SU-DHL-6 (cell line): ENCODE data around the gene ARHGAP28.

Experiments used
- H2AFZ ChIP-seq: fragments of 200-600 bp; sonication (generic); 2 replicates; pipeline ENCODE4 v1.6.1; 2014; ENCODE audit warnings: low read depth, mild to moderate bottlenecking, moderate library complexity, mixed read lengths, antibody characterized with exemption, low read length; ENCODE audit not compliant: severe bottlenecking
- H3F3A ChIP-seq: fragments of 200-600 bp; shearing (Covaris generic); 2 replicates; pipeline ENCODE4 v1.6.0; 2016; ENCODE audit warnings: antibody characterized with exemption, mild to moderate bottlenecking; ENCODE audit not compliant: insufficient read depth
- H3K27ac ChIP-seq: fragments of 200-600 bp; sonication (generic); 2 replicates; pipeline ENCODE4 v1.5.1; 2016; ENCODE audit warnings: low read depth, mild to moderate bottlenecking, low read length, moderate library complexity, mixed read lengths
- H3K27me3 ChIP-seq: fragments of 200-600 bp; sonication (generic), shearing (Covaris generic); 2 replicates; pipeline ENCODE4 v1.6.0; 2014; ENCODE audit warnings: mild to moderate bottlenecking, low read length
- H3K36me3 ChIP-seq: fragments of 200-600 bp; sonication (generic); 2 replicates; pipeline ENCODE4 v1.6.1; 2014; ENCODE audit warnings: mild to moderate bottlenecking, low read length, mixed read lengths
- H3K4me2 ChIP-seq: fragments of 300-600, 200-600 bp; shearing (Covaris generic), sonication (generic); 2 replicates; pipeline ENCODE4 v1.6.0; 2014; ENCODE audit warnings: low read length, low read depth, mild to moderate bottlenecking; ENCODE audit not compliant: poor library complexity, severe bottlenecking
- H3K4me3 ChIP-seq: fragments of 200-600 bp; sonication (generic); 2 replicates; pipeline ENCODE4 v1.5.1; 2014; ENCODE audit warnings: antibody characterized with exemption, low read length, mild to moderate bottlenecking, mixed read lengths; ENCODE audit not compliant: insufficient read depth, poor library complexity, severe bottlenecking
- H3K79me2 ChIP-seq: fragments of 200-600 bp; sonication (generic); 2 replicates; pipeline ENCODE4 v1.6.1; 2014; ENCODE audit warnings: mild to moderate bottlenecking, low read length, moderate library complexity; ENCODE audit not compliant: insufficient read depth
- H3K9ac ChIP-seq: fragments of 200-600 bp; sonication (generic); 2 replicates; pipeline ENCODE4 v1.7.0; 2014; ENCODE audit warnings: mild to moderate bottlenecking, low read length
- H3K9me2 ChIP-seq: fragments of 200-600 bp; sonication (generic); replicated peaks from 2 replicates; pipeline ENCODE4 v1.6.1; 2014; ENCODE audit warnings: low read length; ENCODE audit not compliant: insufficient read depth
- H3K9me3 ChIP-seq: fragments of 200-600 bp; sonication (generic); 2 replicates; pipeline ENCODE4 v1.6.1; 2014; ENCODE audit warnings: low read length, mixed read lengths; ENCODE audit not compliant: insufficient read depth
- H4K20me1 ChIP-seq: fragments of 200-600 bp; sonication (generic); 2 replicates; pipeline ENCODE4 v1.6.1; 2014; ENCODE audit warnings: low read depth, mild to moderate bottlenecking, antibody characterized with exemption, low read length, moderate library complexity, mixed read lengths
- CTCF ChIP-seq: fragments of 200-600 bp; sonication (generic); IDR thresholded peaks from one replicate; pipeline ENCODE4 v1.5.1; 2017; ENCODE audit warnings: antibody characterized with exemption, mild to moderate bottlenecking, low read length, moderate library complexity; ENCODE audit not compliant: insufficient read depth, poor library complexity, severe bottlenecking
- EZH2phosphoT487 ChIP-seq: fragments of 200-600 bp; sonication (generic), shearing (Covaris generic); conservative IDR thresholded peaks from 2 replicates; pipeline ENCODE4 v1.6.1; 2018; ENCODE audit warnings: mild to moderate bottlenecking, antibody characterized with exemption, low read length, moderate library complexity, mixed read lengths

ARHGAP28 gene

GRCh38 chr18:6776188-6776587 lies 46.7 kb downstream of the ARHGAP28 start:
- TF ChIP-seq CTCF: no peak

GRCh38 chr18:6777509-6777908 lies 48.0 kb downstream of the ARHGAP28 start:
- Histone ChIP-seq H3K9ac (no peak overlapping the region), H4K20me1 (no peaks in the 10 kb centered on the region), H3K4me3 (no peak overlapping the region), H3K9me2 (peaks cover 5% of the 10 kb centered on the region; the same call in 1 of the 2 replicates), H3K9me3 (no peaks in the 10 kb centered on the region), H3K27me3 (no peaks in the 10 kb centered on the region), H2AFZ (no peak overlapping the region), H3K36me3 (no peaks in the 10 kb centered on the region), H3K79me2 (no peaks in the 10 kb centered on the region), H3K4me2 (no peak overlapping the region), H3K27ac (no peak overlapping the region), H3F3A (no peaks in the 10 kb centered on the region)
- TF ChIP-seq EZH2phosphoT487 (no peak), CTCF (no peak)

More at GRCh38 chr18:6776188-6776587, 46.7 kb downstream of the ARHGAP28 start:
- Histone ChIP-seq H3K27ac (no peak overlapping the region), H3K4me3 (no peak overlapping the region), H3K9me3 (no peaks in the 10 kb centered on the region), H3K9me2 (peaks cover 5% of the 10 kb centered on the region; the same call in 1 of the 2 replicates), H3K79me2 (no peaks in the 10 kb centered on the region), H3K27me3 (no peaks in the 10 kb centered on the region), H3K36me3 (no peaks in the 10 kb centered on the region), H3K4me2 (no peak overlapping the region), H4K20me1 (no peaks in the 10 kb centered on the region), H2AFZ (no peak overlapping the region), H3K9ac (no peak overlapping the region), H3F3A (no peaks in the 10 kb centered on the region)

- no peaks in the 10 kb centered on the region for H3K36me3 ChIP-seq
- TF ChIP-seq CTCF (no peak), EZH2phosphoT487 (no peak)
- no peak overlapping the region for H3K4me2 ChIP-seq
- no peaks in the 10 kb centered on the region for H3K9me3 ChIP-seq
- H3K9ac ChIP-seq: no peak overlapping the region
- no peaks in the 10 kb centered on the region for H3K79me2 ChIP-seq
- H2AFZ ChIP-seq: no peak overlapping the region
- H4K20me1 ChIP-seq: no peaks in the 10 kb centered on the region
- H3K9me2 ChIP-seq: peaks cover 5% of the 10 kb centered on the region; the same call in 1 of the 2 replicates
- no peaks in the 10 kb centered on the region for H3K27me3 ChIP-seq
- no peak overlapping the region for H3K4me3 ChIP-seq
- H3K27ac ChIP-seq: no peak overlapping the region
- H3F3A ChIP-seq: no peaks in the 10 kb centered on the region
These were observed 49.1 kb downstream of the ARHGAP28 start for GRCh38 chr18:6778459-6779247.
